Psoas muscle (tissue), 8 donors: ENCODE measurements around the gene ITPR1. TPM values are rescaled to one million over a fixed set of nuclear protein-coding genes. Genes with fewer than 3 reads are reported as not detected.

Experiments used
- ATAC-seq, 4 donors: fragments of 200-7000 bp; cut with Tn5 transposase; one replicate each; pipeline ENCODE4 v1.9.1; 2020; ENCODE audit warnings: moderate library complexity in 3 of 4, mild to moderate bottlenecking in 2 of 4
- DNase-seq, 2 donors: peaks; one replicate each; pipeline ENCODE4 v3.0.0-alpha.2; 2020
- H3K27ac ChIP-seq: fragments of 200-600 bp; one replicate; pipeline ENCODE4 v1.8.0; 2022
- H3K27me3 ChIP-seq, 3 donors: fragments of 200-600 bp in 1 of 3; one replicate each; pipeline versions ENCODE4 v1.6.1 to v1.8.0; 2013 to 2022; ENCODE audit warnings: low read length in 2 of 3, mild to moderate bottlenecking in 2 of 3, moderate library complexity in 1 of 3; ENCODE audit not compliant: insufficient read depth in 3 of 3
- H3K36me3 ChIP-seq, 2 donors: fragments of 200-600 bp in 1 of 2; one replicate each; pipeline versions ENCODE4 v1.6.1 to v1.8.0; 2013 to 2022; ENCODE audit warnings: low read depth in 1 of 2, mild to moderate bottlenecking in 1 of 2, moderate library complexity in 1 of 2; ENCODE audit not compliant: insufficient read depth in 1 of 2
- H3K4me1 ChIP-seq: fragments of 200-600 bp; one replicate; pipeline ENCODE4 v1.8.0; 2022
- H3K4me3 ChIP-seq: fragments of 200-600 bp; one replicate; pipeline ENCODE4 v1.8.0; 2022; ENCODE audit warnings: mild to moderate bottlenecking
- H3K9me3 ChIP-seq: fragments of 200-600 bp; one replicate; pipeline ENCODE4 v1.8.0; 2022
- WGBS, 3 donors: extraction: QIAGEN DNeasy Blood & Tissue Kit; methylation state at CpG; one replicate each; pipeline versions ENCODE4 v1.1.6 to v1.1.7; 2013; 5-methylcytosine and 5-hydroxymethylcytosine counted together
- intact Hi-C, 2 donors: fragments of 100-400 bp; cut with DNase I; formaldehyde crosslinking; loops; one replicate each; pipeline versions ENCODE4 v1.11.0 to v1.14.2; 2022
- polyA plus RNA-seq, 3 donors: library from polyadenylated mRNA; stranded (reverse); fragments of 200-250 nt; gene quantifications; one replicate each; pipeline ENCODE4 v1.2.3, GENCODE V29; 2013
- total RNA-seq, 4 donors: library from RNA; stranded (reverse); fragmentation: NEBNext Ultra II Directional in 2 of 4; extraction: Animal tissue kit (Norgen Biotek cat#: 25700) in 2 of 4; gene quantifications; one replicate each; pipeline versions ENCODE4 v1.2.1 to v1.2.4, GENCODE V29; 2021 to 2023
- TF ChIP-seq, protein P1 (sequence below): fragments of 200-600 bp; IDR thresholded peaks from one replicate; pipeline ENCODE4 v1.8.0; 2022; ENCODE audit warnings: antibody characterized with exemption
- donor health status: healthy with polysubstance abuse.
- donor health status: DM: no; HTN: no; CAD: no; lungs with moderate emphysema.
- donor health status: Bipolar disorder and iron deficiency.
- donor health status: healthy.
- donor health status: DM: yes; HTN: yes; CAD: no.
- donor health status: DM: no; HTN: no; CAD: no.
- donor health status: DM: no; HTN: no; CAD: no.
- donor health status: DM: yes; HTN: yes; CAD: no.

Gene ITPR1
- total and polyA plus RNA-seq, 7 donors, result 4.4 to 9.2 (median 8.8) TPM

- Histone ChIP-seq H3K36me3 (no peaks in the 10 kb centered on the region), H3K27me3 (no peaks in the 10 kb centered on the region), H3K4me3 (no peak overlapping the region), H3K9me3 (no peaks in the 10 kb centered on the region), H3K27ac (no peak overlapping the region), H3K4me1 (peaks cover 3% of the 10 kb centered on the region)
- TF ChIP-seq, protein P1, sequence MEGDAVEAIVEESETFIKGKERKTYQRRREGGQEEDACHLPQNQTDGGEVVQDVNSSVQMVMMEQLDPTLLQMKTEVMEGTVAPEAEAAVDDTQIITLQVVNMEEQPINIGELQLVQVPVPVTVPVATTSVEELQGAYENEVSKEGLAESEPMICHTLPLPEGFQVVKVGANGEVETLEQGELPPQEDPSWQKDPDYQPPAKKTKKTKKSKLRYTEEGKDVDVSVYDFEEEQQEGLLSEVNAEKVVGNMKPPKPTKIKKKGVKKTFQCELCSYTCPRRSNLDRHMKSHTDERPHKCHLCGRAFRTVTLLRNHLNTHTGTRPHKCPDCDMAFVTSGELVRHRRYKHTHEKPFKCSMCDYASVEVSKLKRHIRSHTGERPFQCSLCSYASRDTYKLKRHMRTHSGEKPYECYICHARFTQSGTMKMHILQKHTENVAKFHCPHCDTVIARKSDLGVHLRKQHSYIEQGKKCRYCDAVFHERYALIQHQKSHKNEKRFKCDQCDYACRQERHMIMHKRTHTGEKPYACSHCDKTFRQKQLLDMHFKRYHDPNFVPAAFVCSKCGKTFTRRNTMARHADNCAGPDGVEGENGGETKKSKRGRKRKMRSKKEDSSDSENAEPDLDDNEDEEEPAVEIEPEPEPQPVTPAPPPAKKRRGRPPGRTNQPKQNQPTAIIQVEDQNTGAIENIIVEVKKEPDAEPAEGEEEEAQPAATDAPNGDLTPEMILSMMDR, result no peak
- intact Hi-C loops, result no loop called here
- ATAC-seq, result no peak
- WGBS, 3 donors, result 69 to 77% (median 70%) methylated on average over 14 of the region's 14 CpGs
- DNase-seq, result no peak
These were observed 87.4 kb downstream of the ITPR1 start for GRCh38 chr3:4580346-4581123.

- ATAC-seq, result no peak
- Histone ChIP-seq H3K27ac (no peak overlapping the region), H3K36me3 (no peaks in the 10 kb centered on the region), H3K4me3 (no peak overlapping the region), H3K9me3 (no peaks in the 10 kb centered on the region), H3K4me1 (peaks cover 3% of the 10 kb centered on the region), H3K27me3 (no peaks in the 10 kb centered on the region)
- DNase-seq, result no peak
- intact Hi-C loops, result no loop called here
- TF ChIP-seq, protein P1, result no peak
- 58 to 71% (median 64%) methylated on average over 3 of the region's 3 CpGs for WGBS, 3 donors
These were observed 87.9 kb downstream of the ITPR1 start for GRCh38 chr3:4581124-4581424.

- DNase-seq, result no peak
- intact Hi-C loops, result no loop called here
- Histone ChIP-seq H3K27ac (no peak overlapping the region), H3K9me3 (no peaks in the 10 kb centered on the region), H3K36me3 (no peaks in the 10 kb centered on the region), H3K4me1 (peaks cover 3% of the 10 kb centered on the region), H3K27me3 (no peaks in the 10 kb centered on the region), H3K4me3 (no peak overlapping the region)
- 20 to 47% (median 37%) methylated on average over 2 of the region's 2 CpGs for whole genome bisulfite sequencing, 3 donors
- no peak for ATAC-seq
- TF ChIP-seq, protein P1, result no peak
These were observed 88.3 kb downstream of the ITPR1 start for GRCh38 chr3:4581498-4581897.

DNA sequence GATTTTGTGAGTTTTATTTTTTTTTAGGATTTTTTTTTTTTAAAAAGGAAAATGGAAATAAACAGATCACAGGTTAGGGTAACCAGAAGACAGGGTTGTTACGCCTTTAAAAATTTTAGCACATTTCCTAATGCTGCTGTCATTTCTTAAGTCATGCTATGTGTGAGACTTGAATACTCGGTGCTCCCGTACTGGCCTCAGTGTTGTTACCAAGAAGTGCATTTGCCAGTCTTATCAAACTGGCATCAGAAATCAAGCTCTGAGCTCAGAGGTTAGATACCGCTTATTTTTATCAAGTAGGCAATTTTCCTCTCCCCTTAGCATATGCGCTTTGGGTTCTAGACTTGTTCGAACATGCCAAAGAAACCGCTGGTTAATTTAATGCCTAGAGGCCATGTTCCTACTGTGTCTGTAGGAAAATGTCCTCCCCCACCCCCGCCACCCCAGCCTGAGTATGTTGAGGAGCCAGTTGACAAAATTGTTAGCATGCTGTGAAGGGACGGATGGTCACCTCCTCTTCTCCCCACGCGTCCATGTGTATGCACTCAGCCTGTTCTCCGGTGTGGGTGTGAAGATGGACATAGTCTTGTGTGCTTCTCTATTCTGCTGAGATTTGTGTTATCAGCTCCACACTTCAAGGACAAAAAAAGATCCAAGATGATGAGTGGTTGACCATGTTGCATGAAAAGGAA is 88.9 kb downstream of the ITPR1 start:
- Histone ChIP-seq H3K4me3 (no peak overlapping the region), H3K4me1 (peaks cover 3% of the 10 kb centered on the region), H3K9me3 (no peaks in the 10 kb centered on the region), H3K27ac (no peak overlapping the region), H3K36me3 (no peaks in the 10 kb centered on the region), H3K27me3 (no peaks in the 10 kb centered on the region)
- DNase-seq (no peak), ATAC-seq (no peak)
- intact Hi-C loops, result no loop called here
- TF ChIP-seq, protein P1, result no peak
- WGBS, 3 donors, result 82% methylated on average over 12 of the region's 12 CpGs
